Astrocyte (in vitro differentiated cells and primary cell): Measurements from ENCODE around the gene AIF1.

ENCODE experiments used
- EZH2 ChIP-seq: IDR thresholded peaks from 2 replicates; pipeline ENCODE4 v1.6.1; 2012; ENCODE audit warnings: mild to moderate bottlenecking, low read length, inconsistent platforms; ENCODE audit not compliant: insufficient read depth
- TF ChIP-seq, protein P1 (sequence below): IDR thresholded peaks from 2 replicates; pipeline ENCODE4 v1.5.1; 2011; ENCODE audit warnings: low read depth, mild to moderate bottlenecking, inconsistent platforms, low read length, moderate library complexity; ENCODE audit not compliant: insufficient read depth

DNA sequence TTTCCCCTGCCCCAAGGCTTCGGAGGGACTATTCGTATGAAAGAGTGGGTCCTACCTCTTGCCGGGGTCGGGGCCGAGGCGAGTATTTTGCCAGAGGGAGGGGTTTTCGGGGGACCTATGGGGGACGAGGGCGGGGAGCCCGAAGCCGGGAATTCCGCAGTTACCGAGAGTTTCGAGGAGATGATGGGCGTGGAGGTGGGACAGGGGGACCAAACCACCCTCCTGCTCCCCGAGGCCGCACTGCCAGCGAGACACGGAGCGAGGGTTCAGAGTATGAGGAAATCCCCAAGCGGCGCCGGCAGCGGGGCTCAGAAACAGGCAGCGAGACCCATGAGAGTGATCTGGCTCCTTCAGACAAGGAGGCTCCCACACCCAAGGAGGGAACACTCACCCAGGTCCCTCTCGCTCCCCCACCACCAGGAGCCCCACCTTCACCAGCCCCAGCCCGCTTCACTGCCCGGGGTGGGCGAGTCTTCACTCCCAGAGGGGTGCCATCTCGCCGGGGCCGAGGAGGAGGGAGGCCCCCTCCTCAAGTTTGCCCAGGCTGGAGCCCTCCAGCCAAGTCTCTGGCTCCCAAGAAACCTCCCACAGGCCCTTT lies 16.7 kb downstream of the AIF1 start:
- TF ChIP-seq, protein P1, sequence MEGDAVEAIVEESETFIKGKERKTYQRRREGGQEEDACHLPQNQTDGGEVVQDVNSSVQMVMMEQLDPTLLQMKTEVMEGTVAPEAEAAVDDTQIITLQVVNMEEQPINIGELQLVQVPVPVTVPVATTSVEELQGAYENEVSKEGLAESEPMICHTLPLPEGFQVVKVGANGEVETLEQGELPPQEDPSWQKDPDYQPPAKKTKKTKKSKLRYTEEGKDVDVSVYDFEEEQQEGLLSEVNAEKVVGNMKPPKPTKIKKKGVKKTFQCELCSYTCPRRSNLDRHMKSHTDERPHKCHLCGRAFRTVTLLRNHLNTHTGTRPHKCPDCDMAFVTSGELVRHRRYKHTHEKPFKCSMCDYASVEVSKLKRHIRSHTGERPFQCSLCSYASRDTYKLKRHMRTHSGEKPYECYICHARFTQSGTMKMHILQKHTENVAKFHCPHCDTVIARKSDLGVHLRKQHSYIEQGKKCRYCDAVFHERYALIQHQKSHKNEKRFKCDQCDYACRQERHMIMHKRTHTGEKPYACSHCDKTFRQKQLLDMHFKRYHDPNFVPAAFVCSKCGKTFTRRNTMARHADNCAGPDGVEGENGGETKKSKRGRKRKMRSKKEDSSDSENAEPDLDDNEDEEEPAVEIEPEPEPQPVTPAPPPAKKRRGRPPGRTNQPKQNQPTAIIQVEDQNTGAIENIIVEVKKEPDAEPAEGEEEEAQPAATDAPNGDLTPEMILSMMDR: no peak
- no peak for TF ChIP-seq EZH2
